H1 (cell line): Measurements from ENCODE around the gene SULT2B1.

Experiments used
- JUN ChIP-seq: IDR thresholded peaks from 2 replicates; pipeline ENCODE4 v1.6.1; 2011; ENCODE audit warnings: low read depth, mild to moderate bottlenecking, improper control_type of control experiment, low read length
- YY1 ChIP-seq: IDR thresholded peaks from 2 replicates; pipeline ENCODE4 v1.6.1; 2011; ENCODE audit warnings: low read depth, mild to moderate bottlenecking, low read length
- TF ChIP-seq, protein P1 (sequence below): IDR thresholded peaks from 2 replicates; pipeline ENCODE4 v1.6.1; 2012; ENCODE audit warnings: inconsistent platforms
- TF ChIP-seq, protein P2 (sequence below): IDR thresholded peaks from 2 replicates; pipeline ENCODE4 v1.6.1; 2011; ENCODE audit warnings: low read length, improper control_type of control experiment

DNA sequence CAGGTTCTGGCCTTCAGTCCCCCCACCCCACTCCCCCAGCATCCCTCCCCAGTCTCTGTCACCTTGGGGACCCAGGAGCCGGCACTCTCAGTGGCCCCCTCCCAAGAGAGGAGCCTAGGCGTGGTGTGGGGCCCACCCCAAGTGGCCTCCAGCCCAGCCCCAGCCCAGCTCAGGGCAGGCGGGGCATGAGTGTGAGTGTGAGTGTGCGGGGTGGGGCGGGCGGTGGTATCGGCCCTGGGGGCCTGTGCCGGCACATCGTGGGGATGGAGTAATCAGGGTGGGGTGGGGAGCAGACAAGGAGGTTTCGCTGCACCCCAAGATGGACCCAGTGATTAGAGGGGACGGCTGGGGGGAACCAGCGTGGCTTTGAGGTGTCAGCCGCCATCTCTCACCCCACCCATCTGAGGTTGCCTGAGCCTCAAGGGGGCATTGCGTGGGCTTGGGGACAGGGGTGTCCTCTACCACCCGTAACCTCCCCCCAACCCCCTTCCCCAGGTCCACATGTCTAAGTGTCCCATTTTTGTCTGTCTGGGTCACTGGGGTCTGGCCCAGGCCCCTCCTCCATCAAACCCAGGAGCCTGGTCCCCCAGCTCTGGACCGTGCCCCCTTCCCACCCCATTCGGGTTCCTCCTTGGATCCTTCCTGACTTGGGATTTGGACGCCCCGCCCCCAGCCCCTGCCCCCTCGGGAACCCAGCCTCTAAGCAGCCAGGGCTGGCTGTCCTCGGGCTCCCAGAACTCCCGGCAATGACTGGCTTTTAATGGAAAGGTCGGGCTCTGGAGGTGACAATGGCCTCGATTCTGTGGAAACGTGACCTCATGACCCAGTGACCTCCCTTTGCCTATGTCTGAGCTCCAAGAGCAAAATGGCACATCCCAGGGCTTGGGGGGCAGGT, 6.9 kb upstream of the SULT2B1 start:
- TF ChIP-seq, protein P1, sequence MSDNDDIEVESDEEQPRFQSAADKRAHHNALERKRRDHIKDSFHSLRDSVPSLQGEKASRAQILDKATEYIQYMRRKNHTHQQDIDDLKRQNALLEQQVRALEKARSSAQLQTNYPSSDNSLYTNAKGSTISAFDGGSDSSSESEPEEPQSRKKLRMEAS: no peak
- TF ChIP-seq, protein P2, sequence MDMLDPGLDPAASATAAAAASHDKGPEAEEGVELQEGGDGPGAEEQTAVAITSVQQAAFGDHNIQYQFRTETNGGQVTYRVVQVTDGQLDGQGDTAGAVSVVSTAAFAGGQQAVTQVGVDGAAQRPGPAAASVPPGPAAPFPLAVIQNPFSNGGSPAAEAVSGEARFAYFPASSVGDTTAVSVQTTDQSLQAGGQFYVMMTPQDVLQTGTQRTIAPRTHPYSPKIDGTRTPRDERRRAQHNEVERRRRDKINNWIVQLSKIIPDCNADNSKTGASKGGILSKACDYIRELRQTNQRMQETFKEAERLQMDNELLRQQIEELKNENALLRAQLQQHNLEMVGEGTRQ: no peak
- TF ChIP-seq JUN: no peak
- no peak for TF ChIP-seq YY1
